Measurements from ENCODE around the gene GAPVD1.

Gene GAPVD1

DNA sequence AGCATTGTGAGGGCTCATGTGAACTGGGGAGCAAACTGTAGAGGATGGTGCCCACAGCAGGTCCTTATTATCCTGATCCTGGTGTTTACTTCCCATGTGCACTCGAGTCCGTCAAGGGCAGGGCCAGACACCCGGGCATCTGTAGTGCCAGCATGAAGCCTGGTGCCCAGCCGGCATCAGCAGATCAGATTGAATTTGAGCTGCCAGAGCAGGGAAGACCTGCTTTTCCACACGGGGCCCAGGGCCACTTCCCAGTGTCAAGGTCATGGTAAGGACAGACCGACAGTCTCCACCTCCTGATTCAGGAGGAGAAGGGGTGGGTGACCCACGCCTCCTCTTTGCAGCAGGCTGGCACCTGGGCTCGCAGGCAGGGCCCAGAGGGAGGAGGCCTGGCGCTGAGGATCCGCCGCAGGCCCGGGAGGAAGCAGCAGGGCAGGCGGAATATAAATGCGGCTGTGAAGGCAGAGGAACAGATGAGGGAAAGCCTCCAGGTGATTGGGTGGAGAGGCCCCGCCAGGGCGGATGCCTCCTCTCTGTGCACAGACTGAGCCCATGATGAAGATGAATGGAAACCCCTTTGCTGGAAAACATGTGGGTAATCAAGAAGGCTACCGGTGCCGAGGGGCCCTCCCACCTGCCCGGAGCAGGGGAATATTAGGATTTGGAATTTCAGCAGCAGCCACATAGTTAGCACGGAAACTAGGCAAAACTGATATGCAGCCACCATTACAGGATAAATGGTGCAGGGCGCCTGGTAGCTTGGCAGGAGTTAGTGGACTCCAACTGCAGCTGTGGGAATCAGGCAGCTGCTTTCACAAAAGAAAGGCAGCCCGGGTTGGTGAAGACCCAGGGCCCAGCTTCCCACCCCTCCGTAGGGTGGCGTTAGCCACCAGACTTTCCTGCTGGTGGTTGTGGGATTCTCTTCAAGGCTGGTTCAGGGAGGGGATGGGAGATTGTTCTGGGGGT, 114.9 kb downstream of the GAPVD1 start:
- Histone ChIP-seq H4K20me1 (ENCODE audit: insufficient read depth, low read length) (no peaks in the 10 kb centered on the region), H3K27me3 (ENCODE audit: insufficient read depth, low read length, poor library complexity) (peaks cover 7% of the 10 kb centered on the region), H3K9me3 (ENCODE audit: insufficient read depth, low read length, severe bottlenecking) (no peaks in the 10 kb centered on the region), H2AFZ (ENCODE audit: low read depth, low read length) (no peak overlapping the region), H3K4me1 (ENCODE audit: insufficient read depth, low read length) (peaks cover 12% of the 10 kb centered on the region), H3K36me3 (ENCODE audit: insufficient read depth, low read length) (no peaks in the 10 kb centered on the region), H3K4me3 (ENCODE audit: low read depth in 1 of 2, low read length in 2 of 2) (no peak overlapping the region), H3K4me2 (ENCODE audit: insufficient read depth, low read length) (no peak overlapping the region), H3K79me2 (ENCODE audit: insufficient read depth, low read length) (no peaks in the 10 kb centered on the region), H3K9ac (ENCODE audit: low read depth, low read length) (no peak overlapping the region), H3K27ac (ENCODE audit: low read length) (no peak overlapping the region)
- no peak for ATAC-seq (ENCODE audit: insufficient read depth, low read depth)
- no peak for TF ChIP-seq EZH2 (IDR thresholded peaks at IDR 0.05; ENCODE audit: borderline replicate concordance, low read depth, low read length, severe bottlenecking)
- TF ChIP-seq, protein P1, sequence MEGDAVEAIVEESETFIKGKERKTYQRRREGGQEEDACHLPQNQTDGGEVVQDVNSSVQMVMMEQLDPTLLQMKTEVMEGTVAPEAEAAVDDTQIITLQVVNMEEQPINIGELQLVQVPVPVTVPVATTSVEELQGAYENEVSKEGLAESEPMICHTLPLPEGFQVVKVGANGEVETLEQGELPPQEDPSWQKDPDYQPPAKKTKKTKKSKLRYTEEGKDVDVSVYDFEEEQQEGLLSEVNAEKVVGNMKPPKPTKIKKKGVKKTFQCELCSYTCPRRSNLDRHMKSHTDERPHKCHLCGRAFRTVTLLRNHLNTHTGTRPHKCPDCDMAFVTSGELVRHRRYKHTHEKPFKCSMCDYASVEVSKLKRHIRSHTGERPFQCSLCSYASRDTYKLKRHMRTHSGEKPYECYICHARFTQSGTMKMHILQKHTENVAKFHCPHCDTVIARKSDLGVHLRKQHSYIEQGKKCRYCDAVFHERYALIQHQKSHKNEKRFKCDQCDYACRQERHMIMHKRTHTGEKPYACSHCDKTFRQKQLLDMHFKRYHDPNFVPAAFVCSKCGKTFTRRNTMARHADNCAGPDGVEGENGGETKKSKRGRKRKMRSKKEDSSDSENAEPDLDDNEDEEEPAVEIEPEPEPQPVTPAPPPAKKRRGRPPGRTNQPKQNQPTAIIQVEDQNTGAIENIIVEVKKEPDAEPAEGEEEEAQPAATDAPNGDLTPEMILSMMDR (IDR thresholded peaks at IDR 0.05; ENCODE audit: borderline replicate concordance, extremely low read depth, low read length, poor library complexity, severe bottlenecking), result no peak
- no peak for DNase-seq

DNA sequence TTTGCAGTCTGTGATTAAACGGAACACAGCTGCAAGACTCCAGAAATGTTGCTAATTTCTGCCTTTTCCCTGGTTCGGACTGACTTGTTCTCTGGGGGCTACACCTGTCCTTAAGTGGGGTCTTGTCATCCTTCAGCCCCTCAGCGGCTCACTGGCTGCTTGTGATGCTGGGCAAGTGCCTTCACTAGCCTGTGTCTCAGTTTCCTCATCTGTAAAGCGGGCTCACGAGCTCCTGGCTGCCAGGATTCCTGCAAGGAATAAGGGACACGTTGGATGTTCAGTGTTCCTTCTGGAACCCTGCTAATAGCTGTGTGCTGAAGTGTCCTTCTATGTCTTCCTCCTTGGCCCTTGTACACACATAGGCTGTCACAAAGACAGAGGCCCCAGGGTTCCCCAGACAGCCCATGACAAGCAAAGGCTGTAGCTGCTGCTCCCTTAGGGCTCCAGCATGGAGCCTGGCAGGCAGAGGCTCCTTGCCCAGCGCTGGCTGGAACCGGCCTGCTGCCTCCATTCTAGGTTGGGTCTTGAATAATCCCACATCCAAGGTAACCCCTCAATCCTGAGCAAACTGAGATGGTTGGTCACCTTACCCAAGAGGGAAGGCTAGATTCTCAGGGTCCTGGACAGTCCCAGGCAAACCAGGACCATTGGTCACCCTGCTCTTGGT, 116.1 kb downstream of the GAPVD1 start:
- no peaks in the 10 kb centered on the region for H4K20me1 ChIP-seq (ENCODE audit: insufficient read depth, low read length)
- DNase-seq (no peak), ATAC-seq (ENCODE audit: insufficient read depth, low read depth) (no peak)
- H3K9me3 ChIP-seq (ENCODE audit: insufficient read depth, low read length, severe bottlenecking), result no peaks in the 10 kb centered on the region
- no peak overlapping the region for H2AFZ ChIP-seq (ENCODE audit: low read depth, low read length)
- H3K9ac ChIP-seq (ENCODE audit: low read depth, low read length), result no peak overlapping the region
- peaks cover 7% of the 10 kb centered on the region for H3K27me3 ChIP-seq (ENCODE audit: insufficient read depth, low read length, poor library complexity)
- H3K79me2 ChIP-seq (ENCODE audit: insufficient read depth, low read length), result no peaks in the 10 kb centered on the region
- H3K4me3 ChIP-seq (ENCODE audit: low read depth in 1 of 2, low read length in 2 of 2), result no peak overlapping the region
- no peak overlapping the region for H3K4me2 ChIP-seq (ENCODE audit: insufficient read depth, low read length)
- no peaks in the 10 kb centered on the region for H3K36me3 ChIP-seq (ENCODE audit: insufficient read depth, low read length)
- no peak overlapping the region for H3K27ac ChIP-seq (ENCODE audit: low read length)
- TF ChIP-seq, protein P1 (IDR thresholded peaks at IDR 0.05; ENCODE audit: borderline replicate concordance, extremely low read depth, low read length, poor library complexity, severe bottlenecking), result no peak
- TF ChIP-seq EZH2 (IDR thresholded peaks at IDR 0.05; ENCODE audit: borderline replicate concordance, low read depth, low read length, severe bottlenecking), result no peak
- H3K4me1 ChIP-seq (ENCODE audit: insufficient read depth, low read length), result peaks cover 12% of the 10 kb centered on the region

DNA sequence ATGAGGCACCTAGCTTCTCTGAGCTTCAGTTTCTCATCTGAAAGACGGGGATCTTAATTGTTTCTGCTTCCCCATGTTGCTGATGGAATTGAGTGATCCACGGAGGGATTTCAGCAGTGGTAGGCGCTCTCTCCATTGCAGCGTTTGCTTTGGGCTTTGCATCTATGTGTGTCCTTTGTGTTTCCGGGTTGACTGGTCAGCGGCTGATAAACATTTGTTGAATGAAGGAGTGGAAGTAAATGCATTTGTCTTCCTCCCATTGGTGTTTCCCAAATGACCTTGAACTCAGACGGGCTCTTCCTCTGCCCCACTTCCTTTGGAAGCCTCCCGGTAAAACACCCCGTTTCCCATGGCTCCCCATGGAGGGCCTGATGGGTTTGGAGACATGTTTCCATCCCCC, 117.2 kb downstream of the GAPVD1 start:
- DNase-seq, result no peak
- no peak for ATAC-seq (ENCODE audit: insufficient read depth, low read depth)
- no peak overlapping the region for H3K4me2 ChIP-seq (ENCODE audit: insufficient read depth, low read length)

More for the DNA sequence above, 117.2 kb downstream of the GAPVD1 start:
- no peaks in the 10 kb centered on the region for H3K9me3 ChIP-seq (ENCODE audit: insufficient read depth, low read length, severe bottlenecking)
- H3K79me2 ChIP-seq (ENCODE audit: insufficient read depth, low read length), result no peaks in the 10 kb centered on the region
- H3K27ac ChIP-seq (ENCODE audit: low read length), result no peak overlapping the region
- no peak overlapping the region for H2AFZ ChIP-seq (ENCODE audit: low read depth, low read length)
- peaks cover 7% of the 10 kb centered on the region for H3K27me3 ChIP-seq (ENCODE audit: insufficient read depth, low read length, poor library complexity)
- TF ChIP-seq EZH2 (IDR thresholded peaks at IDR 0.05; ENCODE audit: borderline replicate concordance, low read depth, low read length, severe bottlenecking), result no peak
- TF ChIP-seq, protein P1 (IDR thresholded peaks at IDR 0.05; ENCODE audit: borderline replicate concordance, extremely low read depth, low read length, poor library complexity, severe bottlenecking), result no peak
- no peak overlapping the region for H3K4me3 ChIP-seq (ENCODE audit: low read depth in 1 of 2, low read length in 2 of 2)
- no peaks in the 10 kb centered on the region for H4K20me1 ChIP-seq (ENCODE audit: insufficient read depth, low read length)
- H3K4me1 ChIP-seq (ENCODE audit: insufficient read depth, low read length), result peaks cover 12% of the 10 kb centered on the region
- H3K36me3 ChIP-seq (ENCODE audit: insufficient read depth, low read length), result no peaks in the 10 kb centered on the region
- no peak overlapping the region for H3K9ac ChIP-seq (ENCODE audit: low read depth, low read length)

Measured in DND-41 (cell line).